NCI-H82 treated with DMSO at 0.1 percent for 48 hours (cell line): ENCODE results near the gene GINS3.

ENCODE experiments used
- DNase-seq: peaks from one replicate; lab custom pipeline; 2025; ENCODE audit not compliant: unreplicated experiment; lab: John Stamatoyannopoulos, UW

GINS3 gene

DNA sequence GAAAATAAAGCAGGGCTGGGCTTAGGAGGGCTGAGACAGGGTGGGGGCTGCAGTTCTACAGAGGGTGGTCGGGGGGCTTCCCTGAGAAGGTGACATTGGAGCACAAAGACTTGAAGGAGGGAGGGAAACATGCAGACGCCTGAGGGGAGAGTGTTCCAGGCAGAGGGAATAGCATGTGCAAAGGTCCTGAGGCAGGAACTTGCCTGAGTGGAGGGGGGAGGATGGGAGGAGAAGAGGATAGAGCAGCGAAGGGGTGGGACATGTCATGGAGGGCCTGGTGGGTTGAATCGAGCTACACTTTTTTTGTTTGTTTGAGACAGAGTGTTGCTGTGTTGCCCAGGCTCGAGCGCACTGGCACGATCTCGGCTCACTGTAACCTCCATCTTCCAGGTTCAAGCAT, 33.0 kb downstream of the GINS3 start:
- DNase-seq = no peak

DNA sequence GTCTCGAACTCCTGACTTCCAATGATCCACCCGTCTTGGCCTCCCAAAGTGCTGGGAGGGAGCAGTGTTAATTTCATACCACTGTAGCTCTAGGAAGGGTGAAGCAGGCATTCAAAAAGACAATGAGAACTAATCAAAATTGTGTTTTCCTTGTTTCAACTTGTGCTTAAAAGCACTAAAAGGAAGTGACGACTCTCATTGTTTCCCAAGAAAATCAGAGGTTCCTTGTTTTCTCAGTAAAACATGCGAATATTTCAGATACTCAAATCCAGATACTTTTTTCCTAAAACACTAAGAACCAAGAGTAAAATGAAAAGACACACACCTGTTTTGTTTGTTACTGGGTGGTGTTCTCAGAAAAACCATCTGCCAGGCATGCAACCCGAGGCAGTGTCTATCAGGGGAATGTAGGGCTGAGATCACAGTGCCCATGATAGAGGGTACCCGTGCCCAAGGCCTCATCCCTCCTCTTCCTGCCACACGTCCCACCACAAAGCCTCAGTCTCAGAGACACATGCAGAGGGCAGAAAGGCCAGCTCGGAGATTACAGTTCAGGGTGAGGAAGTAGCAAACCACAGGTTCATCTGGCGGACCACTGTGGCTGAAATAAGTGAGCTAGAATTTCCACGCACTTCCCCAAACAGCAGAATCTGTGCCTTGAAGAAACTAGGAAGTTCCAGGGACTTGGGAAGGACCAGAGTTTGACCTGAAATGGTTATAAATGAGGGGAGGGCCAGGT, 33.7 kb downstream of the GINS3 start:
- DNase-seq = no peak

DNA sequence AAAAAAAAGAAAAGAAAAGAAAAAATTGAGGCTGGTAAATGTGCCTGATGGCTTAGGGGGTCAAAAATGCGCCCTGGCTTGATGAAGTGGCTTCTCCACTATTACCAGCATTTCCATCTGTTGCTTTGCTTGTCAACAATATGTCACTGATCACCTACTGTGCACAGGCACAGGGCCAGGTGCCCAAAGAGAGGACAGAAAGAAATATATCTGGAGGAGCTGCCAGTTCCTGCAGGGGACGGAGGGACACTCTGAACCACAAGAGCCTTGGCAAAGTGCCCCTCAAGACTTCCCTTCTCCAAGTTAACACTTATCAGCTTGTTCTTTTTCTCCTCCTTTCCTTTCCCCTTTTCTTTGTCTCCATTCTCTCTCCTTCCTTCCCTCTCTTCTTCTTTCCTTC, 34.7 kb downstream of the GINS3 start:
- no peak for DNase-seq

DNA sequence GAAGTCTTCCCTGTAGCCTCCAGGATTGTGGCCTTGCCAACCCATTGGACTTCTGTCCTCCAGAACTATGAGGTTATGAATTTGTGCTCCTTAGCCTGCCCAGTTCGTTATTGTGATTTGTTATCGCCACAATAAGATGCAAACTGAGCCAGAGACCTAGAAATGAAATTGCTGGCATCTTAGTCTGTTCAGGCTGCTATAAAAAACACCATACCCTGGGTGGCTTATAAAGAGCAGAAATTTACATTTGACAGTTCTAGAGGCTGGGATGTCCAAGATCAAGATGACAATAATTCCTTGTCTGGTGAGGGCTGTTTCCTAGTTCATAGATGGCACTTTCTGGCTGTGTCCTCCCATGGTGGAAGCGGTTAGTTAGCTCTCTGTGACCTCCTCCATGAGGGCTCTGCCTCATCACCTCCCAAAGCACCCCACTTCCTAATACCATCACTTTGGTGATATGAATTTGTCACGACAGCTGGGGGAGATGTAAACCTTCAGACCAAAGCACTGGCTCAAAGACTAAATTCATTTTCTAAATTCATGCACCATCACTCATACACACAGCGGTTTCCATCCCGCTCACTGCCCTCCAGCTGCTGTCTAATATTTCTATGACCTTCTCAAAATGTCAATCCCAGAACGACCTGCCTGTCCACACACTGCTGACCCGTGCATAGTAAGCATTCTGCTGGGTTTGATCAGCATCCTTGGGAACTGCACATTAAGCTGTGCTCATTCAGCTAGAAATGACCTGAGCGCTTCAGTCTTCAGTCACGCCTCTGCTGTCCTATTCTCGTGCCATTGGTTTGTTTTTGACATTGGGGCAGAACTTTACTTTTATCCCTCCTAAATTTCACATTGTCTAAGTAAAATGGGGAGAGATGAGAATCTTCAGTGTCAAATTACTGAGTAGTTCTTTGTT, 36.6 kb downstream of the GINS3 start:
- DNase-seq = no peak

DNA sequence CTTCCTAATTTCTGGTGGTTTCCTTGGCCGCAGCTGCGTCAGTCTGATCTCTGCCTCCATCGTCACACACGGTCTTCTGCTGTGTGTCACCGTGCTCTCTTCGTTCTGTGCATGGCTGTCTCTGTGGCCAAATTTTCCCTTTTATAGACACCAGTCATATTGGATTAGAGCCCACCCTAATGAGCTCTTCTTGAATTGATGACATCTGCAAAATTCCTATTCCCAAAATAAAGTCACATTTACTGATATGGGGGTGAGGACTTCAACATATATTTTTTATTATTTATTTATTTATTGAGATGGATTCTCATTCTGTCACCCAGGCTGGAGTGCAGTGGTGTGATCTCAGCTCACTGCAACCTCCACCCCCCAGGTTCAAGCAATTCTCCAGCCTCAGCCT, 38.4 kb downstream of the GINS3 start:
- no peak for DNase-seq

DNA sequence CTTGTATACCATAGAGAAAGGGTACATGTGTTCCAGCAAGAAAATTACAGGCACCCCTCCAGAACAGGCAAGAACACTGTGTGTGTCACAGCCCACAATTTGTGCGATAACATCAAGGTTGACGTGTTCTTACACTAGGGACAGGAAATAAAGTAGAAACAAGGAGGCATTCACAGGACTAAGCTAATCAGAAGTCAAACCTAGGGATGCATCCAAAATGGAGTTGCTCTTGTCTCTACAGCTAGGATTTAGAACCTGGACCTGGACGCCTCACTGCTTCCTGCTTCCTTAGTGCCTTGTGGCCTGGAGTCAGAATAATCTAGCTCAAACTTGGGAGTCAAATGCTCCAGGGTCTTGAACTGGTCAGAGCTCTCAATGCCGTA, 41.3 kb downstream of the GINS3 start:
- DNase-seq = peak; percentile 76

DNA sequence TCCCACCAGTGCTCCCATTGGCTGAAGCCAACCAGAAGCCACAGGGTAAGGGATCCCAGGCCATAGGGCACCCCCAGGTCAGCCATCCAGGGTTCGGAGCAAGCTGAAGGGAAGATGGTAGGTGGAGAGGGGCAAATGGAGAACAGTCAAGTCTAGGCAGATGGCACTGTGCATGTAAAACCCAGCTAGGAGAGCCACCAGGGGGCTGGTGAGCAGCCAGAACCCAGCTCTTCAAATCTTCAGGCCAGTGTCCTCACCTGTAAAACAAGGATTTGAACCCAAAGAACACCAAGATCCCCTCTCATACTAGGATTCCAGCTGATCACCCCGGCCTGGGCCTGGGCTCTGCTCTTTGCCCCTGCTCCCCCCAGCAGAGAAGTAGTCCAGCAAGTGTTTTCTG, 43.5 kb downstream of the GINS3 start:
- no peak for DNase-seq

DNA sequence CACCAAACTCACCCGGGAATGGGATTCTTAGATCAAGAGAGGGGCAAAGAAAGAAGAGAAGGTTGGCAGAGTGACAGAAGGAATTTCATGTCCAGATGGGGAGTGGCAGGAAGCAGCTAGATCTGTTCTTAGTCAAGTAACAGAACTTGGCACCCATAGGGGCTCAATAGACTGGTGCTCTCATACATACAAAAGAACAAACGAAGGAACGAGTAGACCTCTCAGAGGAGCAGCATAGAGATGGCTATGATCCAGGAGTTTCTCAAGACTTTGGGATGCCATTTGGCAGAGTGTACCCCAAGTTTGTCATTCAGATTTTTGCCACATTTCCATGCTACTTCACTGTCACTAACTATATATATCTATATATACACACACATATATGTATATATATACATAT, 47.9 kb downstream of the GINS3 start:
- DNase-seq = no peak

DNA sequence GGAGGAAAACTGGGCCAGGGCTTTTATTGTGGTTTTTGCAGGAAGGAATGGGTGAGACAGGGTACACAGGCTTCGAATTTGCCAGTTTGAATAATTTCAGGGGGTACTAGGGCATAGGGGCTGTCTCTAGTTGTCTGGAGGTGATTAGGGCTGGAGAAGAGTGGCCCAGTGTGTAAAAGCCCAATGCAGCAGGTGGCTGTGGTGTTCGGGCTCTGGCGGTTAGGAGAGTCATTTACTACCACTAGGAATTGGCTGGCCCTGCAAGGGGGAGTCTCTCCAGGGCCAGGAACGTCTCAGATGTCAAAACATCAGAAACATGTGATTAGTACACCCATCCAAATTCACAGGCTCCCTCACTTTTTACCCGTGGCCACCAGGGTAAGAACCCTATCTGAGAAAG, 50.3 kb downstream of the GINS3 start:
- DNase-seq = no peak

DNA sequence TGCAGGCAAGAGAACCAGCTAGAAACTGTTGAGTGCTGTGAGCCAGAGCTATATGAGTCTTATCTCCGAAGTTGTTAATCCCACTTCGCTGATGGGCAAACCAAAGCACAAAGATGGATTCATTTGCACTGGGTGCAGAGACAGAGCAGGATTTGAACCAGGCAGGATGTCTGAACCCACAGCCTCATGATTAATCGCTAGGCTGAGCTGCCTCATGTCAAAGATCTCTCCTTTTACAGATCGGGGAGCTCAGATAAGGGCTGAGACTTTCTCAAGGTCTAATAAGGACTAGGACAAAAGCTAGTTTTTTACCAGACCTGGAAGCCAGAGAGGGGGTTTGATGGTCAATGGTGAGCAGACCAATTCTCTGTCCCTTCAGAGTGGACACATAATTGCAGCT, 51.5 kb downstream of the GINS3 start:
- DNase-seq = no peak

DNA sequence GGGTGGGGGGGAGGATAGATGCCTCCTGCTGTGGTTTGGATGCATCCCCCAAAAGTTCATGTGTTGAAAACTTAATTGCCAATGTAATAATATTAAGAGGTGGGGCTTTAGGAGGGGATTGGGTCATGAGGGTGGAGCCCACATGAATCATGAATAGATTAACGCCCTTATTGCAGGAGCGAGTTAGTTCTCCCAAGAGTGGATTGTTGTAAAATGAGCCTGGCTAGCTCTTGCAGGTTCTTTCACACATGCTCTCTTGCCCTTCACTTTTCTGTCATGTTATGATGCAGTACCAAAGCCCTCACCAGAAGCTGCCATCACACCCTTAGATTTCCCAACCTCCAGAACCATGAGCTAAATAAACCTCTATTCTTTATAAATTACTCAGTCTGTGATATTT, 52.0 kb downstream of the GINS3 start:
- no peak for DNase-seq

DNA sequence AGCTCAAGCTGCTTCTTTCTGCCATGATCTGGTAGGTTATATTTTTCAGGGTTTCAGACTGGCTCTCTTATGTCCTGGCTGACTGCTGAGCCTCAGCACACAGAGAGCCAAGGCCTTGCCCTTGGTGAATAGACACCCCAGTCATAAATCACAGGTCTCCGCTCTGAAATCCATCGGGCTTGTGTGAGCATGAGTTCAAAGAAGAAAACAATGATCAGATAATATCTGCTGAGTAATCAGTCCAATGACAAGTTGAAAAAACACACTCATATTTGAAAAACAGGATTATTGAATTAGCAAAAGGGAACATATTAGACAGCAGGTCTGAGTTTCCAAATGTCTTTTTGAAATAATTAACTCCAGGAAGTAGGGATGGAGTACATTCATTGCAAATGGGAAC, 56.6 kb downstream of the GINS3 start:
- no peak for DNase-seq

DNA sequence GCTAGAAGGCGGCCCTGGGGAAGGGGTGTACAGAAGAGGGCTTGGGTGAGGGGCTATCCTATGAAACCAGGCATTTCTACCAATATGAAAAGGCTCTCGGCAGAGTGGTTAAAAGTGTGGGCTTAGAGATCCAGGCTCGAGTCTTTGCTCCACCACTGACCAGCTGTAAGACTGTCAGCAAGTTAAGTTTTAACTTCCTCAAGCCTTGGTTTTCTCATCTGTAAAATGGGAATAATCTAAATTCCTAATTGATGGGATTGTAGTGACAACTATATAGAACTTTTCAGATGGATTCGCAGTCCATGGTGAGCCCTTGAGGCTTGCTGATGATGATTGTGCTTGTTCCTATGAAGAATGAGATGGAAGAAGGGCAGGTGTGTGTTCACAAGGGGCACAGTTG, 57.0 kb downstream of the GINS3 start:
- DNase-seq = no peak

DNA sequence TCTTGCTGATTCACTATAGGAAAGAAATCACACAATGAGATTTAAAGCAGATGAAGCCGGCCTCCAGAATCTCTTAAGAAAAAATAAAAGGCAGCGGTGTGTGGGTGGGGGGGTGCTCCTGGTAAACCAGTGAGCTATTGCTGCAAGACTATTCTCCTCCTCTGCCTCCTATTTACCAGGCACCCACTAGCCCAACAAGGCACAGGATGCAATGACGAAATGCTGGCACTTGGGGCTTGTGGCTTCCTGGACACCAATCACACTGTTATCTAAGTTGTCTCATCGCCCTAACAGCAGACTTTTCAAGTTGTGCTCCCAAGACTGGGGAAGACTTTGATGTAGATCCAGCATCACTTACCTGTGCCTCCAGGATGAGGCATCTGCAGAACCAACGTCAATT, 57.5 kb downstream of the GINS3 start:
- no peak for DNase-seq

DNA sequence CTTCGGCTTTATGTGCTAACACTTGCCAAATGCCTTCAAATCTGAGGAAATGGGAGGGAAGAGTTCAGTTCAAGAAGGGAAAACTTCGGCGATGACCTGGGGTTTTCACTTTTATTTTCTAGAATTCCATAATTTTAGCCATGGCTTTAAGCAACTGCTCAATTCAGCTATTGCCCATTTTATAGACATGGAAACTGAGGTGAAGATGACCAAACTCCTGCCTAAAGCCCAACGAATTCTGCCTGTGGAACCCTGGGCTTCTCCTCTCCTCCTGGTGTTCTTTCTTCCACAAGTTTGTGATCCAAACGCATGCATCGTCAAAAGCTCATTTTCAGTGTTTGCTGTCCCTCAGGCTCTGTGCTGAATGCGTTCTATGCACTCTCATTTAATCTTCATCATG, 58.3 kb downstream of the GINS3 start:
- no peak for DNase-seq

DNA sequence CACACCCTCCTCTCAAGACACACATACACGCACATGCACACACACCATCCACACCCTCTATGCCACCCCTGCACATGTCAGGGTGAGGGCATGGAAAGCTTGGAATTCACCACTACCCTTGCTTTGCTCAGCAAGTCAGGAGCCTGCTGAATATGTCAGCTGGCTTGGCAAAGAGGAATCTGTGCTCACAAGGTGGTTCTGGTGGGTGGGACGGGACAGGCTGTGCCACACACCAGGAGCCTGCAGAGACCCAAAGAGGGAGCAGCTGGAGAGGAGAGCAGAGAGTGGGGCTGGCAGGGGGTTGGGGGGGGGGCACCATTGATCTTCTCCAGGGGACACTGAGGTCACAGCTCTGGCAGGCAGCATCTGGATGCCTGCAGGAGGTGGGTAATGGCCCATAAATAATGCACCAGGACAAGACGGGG, 59.0 kb downstream of the GINS3 start:
- no peak for DNase-seq

DNA sequence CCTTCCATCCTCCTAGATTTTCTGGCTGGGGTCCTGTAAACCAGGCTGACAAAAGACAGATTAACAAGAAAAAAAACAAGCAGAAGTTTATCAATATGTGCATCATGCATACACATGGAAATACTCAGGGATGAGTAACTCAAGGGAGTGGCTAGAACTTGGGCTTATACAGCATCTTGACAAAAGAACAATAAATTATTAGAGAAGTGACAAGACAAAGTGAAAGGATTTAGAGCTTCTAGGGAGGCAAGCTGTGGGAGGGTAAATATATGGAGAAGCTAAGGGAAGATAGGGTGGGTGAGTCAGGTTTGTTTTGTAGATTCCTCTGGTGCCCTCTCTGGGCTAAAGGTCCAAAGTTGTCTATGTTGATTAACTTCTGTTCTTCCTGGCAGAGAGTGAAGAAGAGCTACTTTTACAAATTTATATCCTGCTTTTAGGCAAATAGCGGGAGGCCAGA, 59.7 kb downstream of the GINS3 start:
- DNase-seq = no peak

DNA sequence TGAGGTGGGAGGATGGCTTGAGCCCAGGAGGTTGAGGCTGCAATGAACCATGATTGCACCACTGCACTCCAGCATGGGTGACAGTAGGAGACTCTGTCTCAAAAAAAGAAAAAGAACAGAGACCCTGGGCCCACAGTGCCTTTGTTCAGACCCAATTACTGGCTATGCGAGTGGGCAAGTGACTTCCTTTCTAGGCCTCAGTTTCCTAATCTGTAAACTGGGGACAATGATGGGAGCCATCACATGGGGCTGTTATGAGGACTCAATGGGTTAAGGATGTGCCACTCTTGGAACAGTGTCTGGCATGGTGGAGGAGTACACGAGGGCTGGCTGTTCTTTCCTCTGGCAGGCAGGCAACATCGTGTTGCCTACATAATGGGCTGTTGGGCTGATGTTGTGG, 60.4 kb downstream of the GINS3 start:
- no peak for DNase-seq

DNA sequence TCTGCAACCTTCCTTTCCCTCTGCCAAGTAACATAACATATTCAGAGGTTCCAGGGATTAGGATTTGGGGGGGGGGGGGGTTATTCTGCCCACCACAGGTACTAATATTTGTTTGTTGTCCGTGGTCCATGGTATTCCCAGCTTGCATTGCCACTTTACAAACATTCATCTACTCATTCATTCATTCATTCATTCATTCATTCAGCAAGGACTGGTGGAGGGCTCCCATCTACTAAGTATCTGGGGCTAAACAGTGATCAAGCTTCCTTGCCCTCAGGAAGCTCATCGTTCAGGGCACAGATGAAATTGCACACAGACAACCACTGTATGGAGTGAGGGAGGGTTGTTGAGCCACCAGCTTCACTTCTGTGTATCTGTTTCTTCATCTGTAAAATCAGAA, 61.9 kb downstream of the GINS3 start:
- DNase-seq = no peak

DNA sequence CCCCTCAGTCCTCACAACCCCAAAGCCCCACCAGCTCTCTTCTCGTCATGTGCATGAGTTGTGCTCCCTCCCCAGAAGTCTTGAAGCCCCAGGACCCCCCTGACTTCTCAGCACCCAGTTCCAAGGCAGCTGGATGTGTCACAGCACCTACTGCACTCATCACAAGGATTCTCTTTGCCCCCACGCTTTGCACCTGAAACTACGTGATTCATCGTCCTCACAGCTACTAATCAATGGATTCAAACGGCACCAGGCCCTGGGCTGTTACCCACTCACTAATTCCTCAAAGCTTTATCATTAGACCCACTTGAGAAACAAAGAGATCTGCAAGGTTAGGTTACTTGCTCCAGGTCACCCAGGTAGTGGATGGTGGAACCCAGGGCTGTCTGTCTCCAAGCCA, 62.6 kb downstream of the GINS3 start:
- DNase-seq = no peak
